Heart right ventricle (tissue), 16 donors: ENCODE results near the gene PER1. TPM values are rescaled to one million over a fixed set of nuclear protein-coding genes. Genes with fewer than 3 reads are reported as not detected.
A peak's percentile ranks its signal among the peaks of the same experiment; 100 is the strongest.

ENCODE experiments used
- ATAC-seq, 8 donors: fragments of 200-7000 bp; cut with Tn5 transposase; one replicate each; pipeline ENCODE4 v1.9.1; 2020; ENCODE audit warnings: mild to moderate bottlenecking in 8 of 8, moderate library complexity in 8 of 8, moderate number of reproducible peaks in 1 of 8
- DNase-seq, 2 donors: peaks; one replicate each; pipeline ENCODE4 v3.0.0-alpha.2; 2020
- H3K27ac ChIP-seq, 10 donors: fragments of 200-600 bp; sonication (generic) in 2 of 10; one replicate each; pipeline versions ENCODE4 v1.5.0 to v1.8.0; 2020 to 2022; ENCODE audit warnings: mild to moderate bottlenecking in 3 of 10
- H3K27me3 ChIP-seq, 7 donors: fragments of 200-600 bp; one replicate each; pipeline ENCODE4 v1.8.0; 2021 to 2022; ENCODE audit warnings: mild to moderate bottlenecking in 2 of 7
- H3K36me3 ChIP-seq, 9 donors: fragments of 200-600 bp; sonication (generic) in 1 of 9; one replicate each; pipeline versions ENCODE4 v1.5.0 to v1.8.0; 2020 to 2022; ENCODE audit warnings: mild to moderate bottlenecking in 2 of 9
- H3K4me1 ChIP-seq, 9 donors: fragments of 200-600 bp; sonication (generic) in 1 of 9; one replicate each; pipeline versions ENCODE4 v1.5.0 to v1.8.0; 2020 to 2022; ENCODE audit warnings: mild to moderate bottlenecking in 4 of 9
- H3K4me3 ChIP-seq, 10 donors: fragments of 200-600 bp; sonication (generic) in 2 of 10; one replicate each; pipeline versions ENCODE4 v1.5.0 to v1.8.0; 2020 to 2022; ENCODE audit warnings: mild to moderate bottlenecking in 7 of 10, moderate library complexity in 2 of 10
- H3K9me3 ChIP-seq, 11 donors: fragments of 200-600 bp in 10 of 11; sonication (generic) in 2 of 11; one replicate each; pipeline versions ENCODE4 v1.5.0 to v1.8.0; 2013 to 2022; ENCODE audit warnings: mild to moderate bottlenecking in 2 of 11, control low read depth in 1 of 11, moderate library complexity in 1 of 11
- WGBS, 2 donors: extraction: QIAGEN DNeasy Blood & Tissue Kit; methylation state at CpG; one replicate each; pipeline ENCODE4 v1.1.7; 2013; ENCODE audit warnings: inconsistent platforms in 1 of 2; 5-methylcytosine and 5-hydroxymethylcytosine counted together
- intact Hi-C, 10 donors: fragments of 100-400 bp; cut with DNase I; formaldehyde crosslinking; loops; one replicate each; pipeline versions ENCODE4 v1.11.1 to v1.14.2; 2022
- polyA plus RNA-seq, 2 donors: library from polyadenylated mRNA; stranded (reverse); fragments of 200-250 nt; gene quantifications; one replicate each; pipeline ENCODE4 v1.2.3, GENCODE V29; 2013
- total RNA-seq, 10 donors: library from RNA; stranded (reverse); fragmentation: NEBNext Ultra II Directional in 3 of 10; extraction: Animal tissue kit (Norgen Biotek cat#: 25700) in 3 of 10; gene quantifications; one replicate each; pipeline versions ENCODE4 v1.2.1 to v1.2.4, GENCODE V29; 2021 to 2023
- TF ChIP-seq, protein P1 (sequence below), 9 donors: fragments of 200-600 bp; sonication (generic) in 2 of 9; IDR thresholded peaks; one replicate each; pipeline versions ENCODE4 v1.5.0 to v1.8.0; 2021 to 2022; ENCODE audit warnings: antibody characterized with exemption in 9 of 9, mild to moderate bottlenecking in 5 of 9, moderate library complexity in 1 of 9
- donor health status: Arrhythmogenic right ventricular cardiomyopathy.
- donor health status: ischemic (EF 13 %, LVEDD 7.1; RV severe dilation, severe dysfunction).
- donor health status: healthy with polysubstance abuse.
- donor health status: DM: no; HTN: yes; CAD: no.
- donor health status: DM: no; HTN: no; CAD: no.
- donor health status: ischemic (EF 25% LVEDD 6.9; RV normal size, moderate dysfunction).
- donor health status: ischemic (EF 25% LVEDD 5.7; RV mildly dilated, moderate dysfunction).
- donor health status: healthy.
- donor health status: DM: yes; HTN: yes; CAD: no.
- donor health status: Ischemic cardiomyopathy.
- donor health status: ischemic (EF 35%, LVEDD 5.7; RV mildly dilated, moderate dysfunction).
- donor health status: nonischemic (EF 11% LVEDD 7.7; RV severe dilation, severe dysfunction).
- donor health status: DM: yes; HTN: yes; CAD: no.
- donor health status: PGD.
- donor health status: ischemic (EF 29% LVEDD 5.4; RV normal size, mild dysfunction).
- donor health status: nonischemic (EF 23%, LVEDD 6.1; RV moderate dilation, normal function).

The PER1 gene
- total and polyA plus RNA-seq, 12 donors: 37.4 to 154 (median 115) TPM

DNA sequence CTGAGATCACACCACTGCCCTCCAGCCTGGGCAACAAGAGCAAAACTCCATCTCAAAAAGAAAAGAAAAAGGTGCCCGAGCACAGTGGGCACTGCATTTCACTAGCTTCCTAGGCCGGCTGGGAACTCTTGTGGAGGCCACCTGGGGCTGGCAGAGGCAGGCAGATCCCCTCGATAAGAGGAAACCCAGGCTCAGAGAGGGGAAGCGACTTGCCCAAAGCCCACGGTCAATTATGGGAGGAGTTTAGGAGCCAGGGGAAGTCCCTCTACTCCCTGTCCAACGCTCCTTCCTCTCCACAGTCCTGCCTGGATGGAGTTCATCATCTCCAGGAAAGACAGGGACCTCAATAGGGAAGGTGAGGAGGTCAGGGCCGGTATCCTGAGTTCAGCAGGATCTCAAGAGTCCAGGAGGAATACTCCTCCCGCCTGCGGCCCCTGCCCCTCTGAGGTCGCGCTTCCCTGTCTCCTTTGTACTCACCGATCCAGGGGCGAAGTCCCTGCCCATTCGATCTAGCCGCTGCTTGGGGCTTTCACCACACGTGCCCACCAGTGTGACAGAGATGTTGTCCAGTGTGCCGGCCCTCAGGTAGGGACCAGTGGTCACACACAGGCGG lies 34.7 kb downstream of the PER1 start:
- peak overlapping the region in 9 of 10 donors; percentile 36 to 91 (median 65) for H3K4me3 ChIP-seq
- WGBS, 2 donors: 8 to 10% methylated on average over 18 of the region's 18 CpGs
- ATAC-seq (no peak), DNase-seq (peak in 1 of 2 donors; percentile 14)
- no peaks in the 10 kb centered on the region for H3K36me3 ChIP-seq
- TF ChIP-seq, protein P1, sequence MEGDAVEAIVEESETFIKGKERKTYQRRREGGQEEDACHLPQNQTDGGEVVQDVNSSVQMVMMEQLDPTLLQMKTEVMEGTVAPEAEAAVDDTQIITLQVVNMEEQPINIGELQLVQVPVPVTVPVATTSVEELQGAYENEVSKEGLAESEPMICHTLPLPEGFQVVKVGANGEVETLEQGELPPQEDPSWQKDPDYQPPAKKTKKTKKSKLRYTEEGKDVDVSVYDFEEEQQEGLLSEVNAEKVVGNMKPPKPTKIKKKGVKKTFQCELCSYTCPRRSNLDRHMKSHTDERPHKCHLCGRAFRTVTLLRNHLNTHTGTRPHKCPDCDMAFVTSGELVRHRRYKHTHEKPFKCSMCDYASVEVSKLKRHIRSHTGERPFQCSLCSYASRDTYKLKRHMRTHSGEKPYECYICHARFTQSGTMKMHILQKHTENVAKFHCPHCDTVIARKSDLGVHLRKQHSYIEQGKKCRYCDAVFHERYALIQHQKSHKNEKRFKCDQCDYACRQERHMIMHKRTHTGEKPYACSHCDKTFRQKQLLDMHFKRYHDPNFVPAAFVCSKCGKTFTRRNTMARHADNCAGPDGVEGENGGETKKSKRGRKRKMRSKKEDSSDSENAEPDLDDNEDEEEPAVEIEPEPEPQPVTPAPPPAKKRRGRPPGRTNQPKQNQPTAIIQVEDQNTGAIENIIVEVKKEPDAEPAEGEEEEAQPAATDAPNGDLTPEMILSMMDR (IDR thresholded peaks at IDR 0.05): no peak
- peaks cover 14 to 54% (median 40%) of the 10 kb centered on the region in 9 donors for H3K4me1 ChIP-seq
- peaks cover 0 to 78% (median 48%) of the 10 kb centered on the region in 7 donors for H3K27me3 ChIP-seq
- no peak overlapping the region for H3K27ac ChIP-seq
- no peaks in the 10 kb centered on the region for H3K9me3 ChIP-seq
- intact Hi-C loops: loop anchor here in 3 of 10 donors (5.0 kb wide), 3 partner anchors 40 to 180 kb away; partner anchors contain the start of gene SLC25A35 (in 1 of the 3)

DNA sequence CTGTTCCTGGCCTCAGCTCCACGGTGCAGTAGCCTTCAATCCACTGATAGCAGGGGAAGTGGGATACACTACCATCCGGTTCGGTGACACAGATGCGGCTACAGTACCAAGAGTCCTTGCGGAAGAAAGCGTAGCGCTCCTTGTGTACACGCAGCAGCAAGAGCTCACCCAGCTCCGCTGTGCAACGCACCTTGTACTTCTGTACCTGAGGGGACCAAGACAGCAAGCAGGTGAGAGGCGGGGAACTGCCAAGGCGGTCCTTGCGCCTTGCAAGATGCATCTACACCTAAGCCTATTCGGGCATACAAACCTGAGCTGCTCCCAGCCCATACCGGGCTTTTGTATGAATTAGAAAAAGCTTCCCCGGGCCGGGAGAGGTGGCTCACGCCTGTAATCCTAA lies 35.4 kb downstream of the PER1 start:
- H3K36me3 ChIP-seq: no peaks in the 10 kb centered on the region
- ATAC-seq: no peak
- intact Hi-C loops: loop anchor here in 3 of 10 donors (5.0 kb wide), 3 partner anchors 39 to 181 kb away; partner anchors contain the start of gene SLC25A35 (in 1 of the 3)
- WGBS, 2 donors: 41 to 54% methylated on average over 18 of the region's 18 CpGs
- TF ChIP-seq, protein P1 (IDR thresholded peaks at IDR 0.05): no peak
- H3K9me3 ChIP-seq: no peaks in the 10 kb centered on the region
- H3K4me1 ChIP-seq: peaks cover 14 to 47% (median 33%) of the 10 kb centered on the region in 9 donors
- H3K27me3 ChIP-seq: peaks cover 0 to 78% (median 55%) of the 10 kb centered on the region in 7 donors
- H3K27ac ChIP-seq: no peak overlapping the region
- DNase-seq: no peak
- no peak overlapping the region for H3K4me3 ChIP-seq

DNA sequence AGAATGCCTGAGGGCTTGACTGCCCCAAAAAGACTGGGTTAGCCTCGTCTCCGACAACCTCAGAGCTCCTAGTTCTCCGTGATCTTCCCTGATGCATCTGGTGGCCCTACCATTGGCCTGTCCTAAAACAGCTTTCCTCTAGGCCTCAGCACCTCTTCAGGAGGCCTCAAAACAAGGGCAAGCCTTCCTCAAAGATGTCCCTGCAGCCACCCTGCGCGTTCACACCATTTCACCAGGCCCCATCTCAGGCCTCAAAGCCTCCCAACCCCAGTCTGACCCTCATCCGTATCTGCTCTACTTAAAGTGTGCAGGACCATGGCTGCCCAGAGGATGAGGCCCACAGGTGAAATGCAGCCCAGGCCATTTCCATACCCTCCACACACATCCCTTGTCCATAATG lies 41.3 kb downstream of the PER1 start:
- ATAC-seq (no peak), DNase-seq (no peak)
- peaks cover 10 to 78% (median 69%) of the 10 kb centered on the region in 7 donors for H3K27me3 ChIP-seq
- H3K9me3 ChIP-seq: no peaks in the 10 kb centered on the region
- 94 to 95% methylated on average over 6 of the region's 6 CpGs for WGBS, 2 donors
- no peak overlapping the region for H3K27ac ChIP-seq
- intact Hi-C loops: loop anchor here in 1 of 10 donors (5.0 kb wide), 1 partner anchor 49 kb away; no protein-coding TSS in a partner anchor
- H3K36me3 ChIP-seq: no peaks in the 10 kb centered on the region
- H3K4me3 ChIP-seq: no peak overlapping the region
- H3K4me1 ChIP-seq: peaks cover 0 to 14% (median 7%) of the 10 kb centered on the region in 9 donors
- TF ChIP-seq, protein P1 (IDR thresholded peaks at IDR 0.05): no peak

- 22 to 32% methylated on average over 10 of the region's 10 CpGs for WGBS, 2 donors
- Histone ChIP-seq H3K4me3 (peak overlapping the region in 1 of 10 donors; percentile 34), H3K27ac (no peak overlapping the region), H3K9me3 (no peaks in the 10 kb centered on the region), H3K27me3 (peaks cover 10 to 73% (median 64%) of the 10 kb centered on the region in 7 donors), H3K36me3 (no peaks in the 10 kb centered on the region), H3K4me1 (peaks cover 0 to 14% (median 7%) of the 10 kb centered on the region in 9 donors)
- DNase-seq: no peak
- TF ChIP-seq, protein P1 (IDR thresholded peaks at IDR 0.05): peak in 2 of 9 donors; percentile 5 to 10
- ATAC-seq: no peak
- intact Hi-C loops: loop anchor here in 1 of 10 donors (5.0 kb wide), 1 partner anchor 48 kb away; no protein-coding TSS in a partner anchor
Observed at GRCh38 chr17:8110456-8110804, 41.8 kb downstream of the PER1 start.
